ENCODE measurements around the gene UTS2.

The UTS2 gene

GRCh38 chr1:7808253-7808844, 44.5 kb downstream of the UTS2 start:
- no peaks in the 10 kb centered on the region for H3K9me3 ChIP-seq (ENCODE audit: insufficient read depth, low read length)
- H3K4me3 ChIP-seq (ENCODE audit: low read length): no peak overlapping the region
- H3K9ac ChIP-seq (ENCODE audit: low read length): no peak overlapping the region
- H3K27ac ChIP-seq (ENCODE audit: low read length): no peak overlapping the region
- H3K36me3 ChIP-seq (replicated peaks; ENCODE audit: low read depth, low read length): peaks cover 3% of the 10 kb centered on the region
- no peaks in the 10 kb centered on the region for H3K4me1 ChIP-seq (ENCODE audit: low read length)
- H3K27me3 ChIP-seq (ENCODE audit: low read depth, low read length): no peaks in the 10 kb centered on the region
- H3K79me2 ChIP-seq (ENCODE audit: low read length): no peaks in the 10 kb centered on the region
- TF ChIP-seq CTCF (IDR thresholded peaks at IDR 0.05; ENCODE audit: low read depth, low read length) (peak; percentile 49), EZH2phosphoT487 (IDR thresholded peaks at IDR 0.05; ENCODE audit: low read depth) (no peak)
- H3K4me2 ChIP-seq (ENCODE audit: low read length): no peak overlapping the region
- no peak overlapping the region for H2AFZ ChIP-seq (ENCODE audit: low read depth, low read length)
- H4K20me1 ChIP-seq (ENCODE audit: insufficient read depth, low read length): no peaks in the 10 kb centered on the region

- no peak overlapping the region for H3K4me3 ChIP-seq (ENCODE audit: low read length)
Observed at GRCh38 chr1:7805460-7805859, 47.4 kb downstream of the UTS2 start.

More at GRCh38 chr1:7805460-7805859, 47.4 kb downstream of the UTS2 start:
- no peaks in the 10 kb centered on the region for H3K4me1 ChIP-seq (ENCODE audit: low read length)
- no peaks in the 10 kb centered on the region for H3K36me3 ChIP-seq (replicated peaks; ENCODE audit: low read depth, low read length)
- H3K27me3 ChIP-seq (ENCODE audit: low read depth, low read length): no peaks in the 10 kb centered on the region
- no peak overlapping the region for H3K27ac ChIP-seq (ENCODE audit: low read length)
- TF ChIP-seq EZH2phosphoT487 (IDR thresholded peaks at IDR 0.05; ENCODE audit: low read depth) (no peak), CTCF (IDR thresholded peaks at IDR 0.05; ENCODE audit: low read depth, low read length) (no peak)
- no peak overlapping the region for H2AFZ ChIP-seq (ENCODE audit: low read depth, low read length)
- no peak overlapping the region for H3K9ac ChIP-seq (ENCODE audit: low read length)
- H3K9me3 ChIP-seq (ENCODE audit: insufficient read depth, low read length): no peaks in the 10 kb centered on the region
- H3K4me2 ChIP-seq (ENCODE audit: low read length): no peak overlapping the region
- H3K79me2 ChIP-seq (ENCODE audit: low read length): no peaks in the 10 kb centered on the region
- no peaks in the 10 kb centered on the region for H4K20me1 ChIP-seq (ENCODE audit: insufficient read depth, low read length)

Measured in OCI-LY3 (cell line).